HG03095 (cell line): Measurements from ENCODE around the gene EPHX1.
"Not testable (repeated sequence)": the region's sequence is repeated elsewhere in the genome, so short reads cannot be mapped to it uniquely, and the experiment has no call there.

Experiments
- ATAC-seq: cut with Tn5 transposase; IDR thresholded peaks from one replicate; pipeline ENCODE4 v1.9.1; 2021; ENCODE audit warnings: moderate library complexity; ENCODE audit not compliant: unreplicated experiment

The EPHX1 gene

DNA sequence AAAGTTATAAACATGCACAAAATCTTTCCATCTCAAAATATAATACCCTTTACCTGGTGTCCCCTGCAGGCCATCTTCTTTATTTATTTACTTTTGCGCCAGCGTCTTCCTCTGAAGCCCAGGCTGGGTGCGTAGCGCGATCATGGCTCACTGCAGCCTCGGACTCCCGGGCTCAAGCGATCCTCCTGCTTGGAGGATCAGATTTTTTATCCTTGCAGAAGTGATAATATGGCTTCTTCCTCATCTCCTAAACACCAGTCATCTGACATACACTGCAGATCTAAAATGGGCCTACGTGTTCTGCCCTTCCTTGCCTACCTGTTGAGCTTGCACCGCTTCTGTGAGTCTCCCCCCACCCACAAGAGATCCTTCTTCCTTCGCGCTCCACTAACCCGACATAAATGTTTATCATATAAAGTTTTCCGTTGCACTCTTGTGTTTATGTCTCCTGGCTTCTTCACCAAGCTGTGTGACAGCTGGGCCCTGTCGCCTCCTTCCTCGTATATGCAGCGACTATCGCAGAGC lies 32.8 kb upstream of the EPHX1 start:
- ATAC-seq: peak; percentile 10

DNA sequence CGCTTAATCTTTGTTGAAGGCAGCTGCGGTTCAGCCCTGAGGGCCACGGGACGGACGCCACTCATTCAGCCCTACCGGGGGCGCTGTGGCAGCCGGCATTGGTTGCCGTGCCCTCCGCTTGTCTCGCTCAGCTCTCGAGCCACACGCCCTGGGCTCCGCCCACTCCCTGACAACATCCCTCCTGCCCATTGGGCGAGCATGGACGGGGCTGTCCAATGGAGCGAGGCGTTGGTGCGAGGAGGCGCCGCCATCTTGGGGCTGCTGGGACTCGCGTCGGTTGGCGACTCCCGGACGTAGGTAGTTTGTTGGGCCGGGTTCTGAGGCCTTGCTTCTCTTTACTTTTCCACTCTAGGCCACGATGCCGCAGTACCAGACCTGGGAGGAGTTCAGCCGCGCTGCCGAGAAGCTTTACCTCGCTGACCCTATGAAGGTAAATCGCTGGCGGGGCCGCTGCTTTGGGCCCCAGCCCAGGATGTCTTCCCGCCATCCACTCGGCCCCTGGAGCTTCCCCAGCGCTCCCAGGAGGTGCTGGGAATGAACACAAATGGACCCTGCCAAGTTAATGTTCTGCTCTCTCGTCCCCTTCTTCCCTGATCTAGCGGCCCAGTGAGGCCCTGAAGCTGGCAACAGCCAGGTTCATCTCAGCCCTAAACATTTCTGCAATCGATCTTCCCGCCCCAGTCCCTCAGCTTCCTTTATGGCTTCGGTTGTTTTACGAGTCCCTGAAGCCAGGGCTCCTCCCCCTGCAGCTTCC lies 32.2 kb upstream of the EPHX1 start, which contains the start of gene SRP9:
Gene SRP9 (plus strand): TSS at position 244 of the 754 bp plus-strand sequence. CDS start 115 bp downstream, at position 359.
- peak; percentile 99 for ATAC-seq

DNA sequence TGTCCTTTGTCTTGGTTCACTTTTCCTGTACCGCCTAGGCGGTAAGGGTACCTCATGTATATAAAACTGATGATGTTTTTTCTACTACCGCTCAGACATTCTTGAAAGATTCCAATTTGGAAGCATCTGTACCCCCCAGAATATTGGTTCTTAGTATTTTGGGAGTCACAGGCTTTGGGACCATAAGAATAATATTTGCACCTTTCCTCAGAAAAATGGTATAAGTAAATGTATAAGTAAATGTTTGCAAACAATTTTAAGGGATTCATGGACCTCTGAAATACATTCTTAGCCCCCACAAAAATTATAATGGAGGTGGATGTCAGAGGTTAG lies 31.6 kb upstream of the EPHX1 start:
- no peak for ATAC-seq

- not testable (repeated sequence) for ATAC-seq
Observed at GRCh38 chr1:225779165-225779564, 30.8 kb upstream of the EPHX1 start.

DNA sequence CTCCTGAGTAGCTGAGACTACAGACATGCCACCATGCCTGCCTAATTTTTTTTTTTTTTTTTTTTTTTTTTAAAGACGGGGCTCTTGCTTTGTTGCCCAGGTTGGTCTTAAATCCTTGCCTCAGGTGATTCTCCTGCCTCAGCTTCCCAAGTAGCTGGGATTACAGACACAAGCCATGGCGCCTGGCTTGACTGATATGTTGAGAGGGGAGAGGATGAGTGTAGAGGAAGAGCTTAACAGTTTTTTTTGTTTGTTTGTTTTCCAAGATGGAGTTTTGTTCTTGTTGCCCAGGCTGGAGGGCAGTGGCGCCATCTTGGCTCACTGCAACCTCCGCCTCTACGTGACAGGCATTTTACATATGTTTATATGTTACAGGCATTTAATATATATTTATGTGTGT lies 29.8 kb upstream of the EPHX1 start:
- no peak for ATAC-seq

DNA sequence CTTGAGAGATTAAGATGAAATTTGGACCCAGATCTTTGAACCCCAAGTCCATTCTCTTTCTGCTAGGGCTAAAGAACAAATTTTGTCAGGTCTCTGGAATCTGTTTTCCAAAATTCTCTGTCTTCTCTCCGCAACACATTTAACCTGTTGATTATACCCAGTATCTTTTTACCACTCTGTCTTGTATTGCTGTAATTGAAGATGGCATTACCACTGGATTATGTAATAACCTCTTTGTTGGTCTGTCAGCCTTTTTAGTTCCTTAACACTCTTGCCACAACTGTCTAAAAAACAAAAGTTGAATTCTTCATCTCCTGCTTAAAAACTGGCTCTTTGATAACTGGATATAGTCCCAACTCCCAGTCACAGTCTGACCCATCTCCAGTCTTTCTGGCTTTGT lies 29.3 kb upstream of the EPHX1 start:
- ATAC-seq: no peak

DNA sequence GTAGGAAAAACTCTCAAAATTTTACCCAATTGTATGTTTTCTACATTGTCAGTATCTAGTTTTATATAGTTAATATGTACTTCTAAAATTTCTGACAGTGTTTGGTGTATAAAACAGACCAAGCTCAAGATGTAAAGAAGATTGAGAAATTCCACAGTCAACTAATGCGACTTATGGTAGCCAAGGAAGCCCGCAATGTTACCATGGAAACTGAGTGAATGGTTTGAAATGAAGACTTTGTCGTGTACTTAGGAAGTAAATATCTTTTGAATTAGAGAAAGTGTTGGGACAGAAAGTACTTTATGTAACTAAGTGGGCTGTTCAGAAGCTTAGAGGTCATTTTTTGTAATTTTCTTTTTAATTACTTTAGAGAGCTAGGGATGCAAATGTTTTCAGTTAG lies 20.8 kb upstream of the EPHX1 start:
- ATAC-seq: not testable (repeated sequence)

DNA sequence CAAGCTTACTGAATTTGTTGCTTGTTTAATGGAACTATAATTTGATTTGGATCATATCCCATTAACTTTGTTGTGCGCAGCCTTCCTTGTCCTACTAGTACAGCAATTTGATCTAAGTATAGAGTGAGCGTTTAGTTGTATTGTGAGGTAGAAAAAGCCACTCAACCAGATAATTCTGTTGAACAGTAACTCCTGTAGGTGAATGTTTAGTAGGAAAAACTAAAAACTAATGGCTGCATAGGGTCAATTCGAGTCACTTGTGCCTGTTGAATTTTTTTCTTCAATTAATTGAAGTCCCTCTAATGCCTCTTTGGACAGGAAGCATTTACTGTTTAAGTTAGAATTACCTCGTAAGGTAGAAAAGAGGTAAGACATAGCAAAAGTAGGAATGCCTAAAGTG lies 15.0 kb upstream of the EPHX1 start:
- no peak for ATAC-seq

DNA sequence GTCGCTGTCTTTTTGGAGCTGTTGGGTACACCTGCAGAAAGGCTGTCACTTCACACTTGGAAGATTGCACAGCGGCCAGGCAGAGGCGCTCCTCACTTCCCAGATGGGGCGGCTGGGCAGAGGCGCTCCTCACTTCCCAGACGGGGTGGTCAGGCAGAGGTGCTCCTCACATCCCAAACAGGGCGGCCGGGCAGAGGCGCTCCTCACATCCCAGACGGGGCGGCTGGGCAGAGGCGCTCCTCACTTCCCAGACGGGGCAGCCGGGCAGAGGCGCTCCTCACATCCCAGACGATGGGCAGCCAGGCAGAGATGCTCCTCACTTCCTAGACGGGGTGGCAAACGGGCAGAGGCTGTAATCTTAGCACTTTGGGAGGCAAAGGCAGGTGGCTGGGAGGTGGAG lies 13.8 kb upstream of the EPHX1 start:
- not testable (repeated sequence) for ATAC-seq

DNA sequence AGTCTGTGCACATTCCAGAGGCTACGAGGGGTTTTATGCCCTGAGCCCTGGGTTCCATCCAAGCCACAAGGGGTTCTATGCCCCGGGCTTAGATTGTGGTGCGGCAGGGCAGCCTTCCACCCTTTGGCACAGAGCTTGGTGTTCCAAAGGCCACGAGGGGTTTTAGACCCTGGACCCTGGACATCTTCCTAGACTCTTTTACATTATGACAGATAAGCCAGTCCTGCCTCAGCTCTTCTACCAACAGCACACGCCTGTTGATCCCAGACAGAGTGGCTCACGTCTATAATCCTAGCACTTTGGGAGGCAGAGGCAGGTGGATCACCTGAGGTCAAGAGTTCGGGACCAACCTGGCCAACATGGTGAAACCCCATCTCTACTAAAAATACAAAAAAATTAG lies 8.8 kb upstream of the EPHX1 start:
- not testable (repeated sequence) for ATAC-seq

DNA sequence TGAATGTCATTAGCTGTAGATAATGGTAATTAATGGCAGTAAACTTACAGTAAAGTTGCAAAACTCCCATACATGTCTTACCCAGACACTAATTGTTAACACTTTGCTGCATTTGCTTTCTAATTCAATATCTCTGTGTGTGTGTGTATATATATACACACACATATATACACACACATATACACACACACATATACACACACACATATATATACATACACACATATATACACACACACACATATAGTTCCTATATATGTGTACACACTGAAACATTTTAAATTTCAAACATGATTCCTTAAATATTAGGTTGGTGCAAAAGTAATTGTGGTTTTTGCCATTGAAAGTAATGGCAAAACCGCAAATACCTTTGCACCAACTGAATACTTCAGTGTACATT lies 3.7 kb upstream of the EPHX1 start:
- ATAC-seq: no peak

- ATAC-seq: not testable (repeated sequence)
Observed at GRCh38 chr1:225806736-225807135, 3.2 kb upstream of the EPHX1 start.

GRCh38 chr1:225808136-225808535 lies 1.8 kb upstream of the EPHX1 start:
- no peak for ATAC-seq

DNA sequence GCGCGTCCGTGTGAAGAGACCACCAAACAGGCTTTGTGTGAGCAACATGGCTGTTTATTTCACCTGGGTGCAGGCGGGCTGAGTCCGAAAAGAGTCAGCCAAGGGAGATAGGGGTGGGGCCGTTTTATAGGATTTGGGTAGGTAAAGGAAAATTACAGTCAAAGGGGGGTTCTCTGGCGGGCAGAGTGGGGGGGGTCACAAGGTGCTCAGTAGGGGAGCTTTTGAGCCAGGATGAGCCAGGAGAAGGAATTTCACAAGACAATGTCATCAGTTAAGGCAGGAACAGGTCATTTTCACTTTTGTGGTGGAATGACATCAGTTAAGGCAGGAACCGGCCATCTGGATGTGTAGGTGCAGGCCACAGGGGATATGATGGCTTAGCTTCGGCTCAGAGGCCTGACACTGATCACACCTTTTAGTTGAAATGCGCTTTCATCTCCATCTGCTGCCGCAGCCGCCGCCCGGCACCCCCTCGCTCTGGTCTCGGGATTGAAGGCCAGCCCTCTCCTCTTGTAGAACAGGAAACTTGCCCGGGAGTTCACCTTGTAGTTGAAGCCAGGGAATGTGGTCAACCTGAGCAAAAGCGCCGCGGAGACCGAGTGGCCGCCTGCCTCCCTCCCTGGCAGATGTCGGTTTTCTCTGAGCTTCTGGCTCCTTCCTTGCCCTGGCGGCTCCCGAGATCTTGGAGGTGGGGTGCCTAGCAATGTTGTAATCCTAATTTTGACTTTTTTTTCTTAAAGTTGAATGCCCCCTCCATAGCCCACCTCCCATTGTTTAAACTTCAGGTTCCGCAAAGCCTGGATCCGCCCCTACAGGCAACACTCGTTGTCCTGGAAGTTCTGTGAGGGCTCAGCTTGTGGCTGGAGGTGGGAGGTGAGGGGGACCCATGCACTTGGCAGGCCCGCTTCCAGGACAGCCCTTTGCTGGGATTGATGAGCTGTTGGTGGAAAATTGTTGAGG lies 935 bp downstream of the EPHX1 start:
- ATAC-seq: not testable (repeated sequence)

- no peak for ATAC-seq
Observed at GRCh38 chr1:225811622-225812487, 1.9 kb downstream of the EPHX1 start.

DNA sequence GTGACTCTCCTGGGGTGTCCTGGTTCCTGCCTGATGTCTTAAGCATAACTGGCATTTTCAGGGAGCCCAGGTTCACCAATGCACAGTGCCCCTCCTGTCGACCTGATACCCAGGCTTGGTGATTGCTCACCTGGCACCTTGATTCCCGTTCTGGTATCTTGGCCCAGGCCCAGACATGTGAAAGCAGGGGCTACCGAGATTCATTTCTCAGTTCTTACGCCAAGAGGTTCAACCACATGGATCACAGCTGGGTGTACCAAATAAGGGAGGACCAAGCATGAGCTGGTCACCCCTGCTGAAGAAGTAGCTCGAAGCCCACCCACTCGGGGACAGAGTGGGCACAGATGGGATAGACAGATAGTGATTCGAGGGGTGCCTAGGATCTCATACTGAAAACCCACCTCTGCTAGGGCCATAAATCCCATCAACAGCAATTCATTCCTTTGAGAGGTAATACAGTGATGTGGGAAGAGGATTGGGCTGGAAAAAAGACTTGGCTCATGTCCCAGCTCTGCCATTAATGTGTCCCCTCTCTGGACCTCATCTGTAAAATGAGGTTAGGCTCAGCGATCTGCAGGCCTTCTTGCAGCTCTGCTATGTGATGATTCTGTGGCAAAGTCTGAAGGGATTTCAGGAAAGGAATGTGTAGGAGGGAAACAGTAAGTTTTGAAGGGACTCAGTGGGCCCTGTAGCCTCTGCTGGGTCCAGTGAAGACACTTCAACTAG lies 2.7 kb downstream of the EPHX1 start:
- ATAC-seq: no peak

- no peak for ATAC-seq
Observed at GRCh38 chr1:225813214-225813964, 3.5 kb downstream of the EPHX1 start.

DNA sequence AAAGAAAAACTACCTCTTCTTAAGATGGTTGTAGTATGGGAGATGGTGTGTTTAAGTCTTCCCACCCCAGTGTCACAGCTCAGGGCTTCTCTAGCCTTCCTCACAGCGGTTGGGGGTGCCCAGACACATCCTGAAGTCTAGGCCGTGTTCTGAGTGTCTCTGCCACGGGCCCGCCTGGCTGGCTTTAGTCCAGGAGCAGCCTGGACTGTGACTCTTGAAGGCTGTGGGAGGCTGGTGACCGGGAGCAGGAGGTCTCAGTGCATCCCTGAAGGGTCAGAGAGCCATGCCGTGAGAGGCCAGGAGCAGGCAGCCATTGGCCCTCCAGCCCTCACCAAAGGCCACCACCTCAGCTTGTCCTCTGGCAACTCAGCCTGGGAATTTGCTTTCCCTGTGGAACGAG lies 4.5 kb downstream of the EPHX1 start:
- ATAC-seq: no peak

GRCh38 chr1:225815090-225815489 lies 5.2 kb downstream of the EPHX1 start:
- not testable (repeated sequence) for ATAC-seq
